C4-2B (cell line): ENCODE measurements around the gene DIPK1A.

Experiments used
- CTCF ChIP-seq: fragments of 450-650 bp; conservative IDR thresholded peaks from 2 replicates; pipeline ENCODE4 v1.5.1; 2017; ENCODE audit warnings: mild to moderate bottlenecking
- ZFX ChIP-seq: fragments of 450-650 bp; IDR thresholded peaks from 2 replicates; pipeline ENCODE4 v1.6.1; 2017

GRCh38 chr1:92832537-92833114 lies 128.6 kb downstream of the DIPK1A start:
- no peak for TF ChIP-seq CTCF
- TF ChIP-seq ZFX = no peak
